ENCODE measurements around the gene CENPP.

Gene CENPP

GRCh38 chr9:92527291-92527828 is 201.6 kb downstream of the CENPP start:
- TF ChIP-seq USF1 (IDR thresholded peaks at IDR 0.05) (no peak), EGR1 (IDR thresholded peaks at IDR 0.05) (no peak), CEBPB (IDR thresholded peaks at IDR 0.05) (no peak), REST (IDR thresholded peaks at IDR 0.05; ENCODE audit: low read depth) (no peak), MAX (IDR thresholded peaks at IDR 0.05) (no peak), NFIC (IDR thresholded peaks at IDR 0.05) (no peak), TCF12 (IDR thresholded peaks at IDR 0.05; ENCODE audit: low read depth) (no peak), TAF1 (IDR thresholded peaks at IDR 0.05; ENCODE audit: low read depth) (no peak), CREB1 (IDR thresholded peaks at IDR 0.05; ENCODE audit: low read depth) (no peak), ZBTB7A (IDR thresholded peaks at IDR 0.05; ENCODE audit: low read depth) (no peak), RAD21 (IDR thresholded peaks at IDR 0.05; ENCODE audit: low read depth) (no peak), YY1 (IDR thresholded peaks at IDR 0.05; ENCODE audit: low read depth) (no peak), TEAD4 (IDR thresholded peaks at IDR 0.05) (no peak), FOXM1 (IDR thresholded peaks at IDR 0.05; ENCODE audit: borderline replicate concordance, low read depth) (no peak), EP300 (IDR thresholded peaks at IDR 0.05; ENCODE audit: borderline replicate concordance) (no peak)

- TF ChIP-seq USF1 (IDR thresholded peaks at IDR 0.05) (no peak), EGR1 (IDR thresholded peaks at IDR 0.05) (no peak), ZBTB7A (IDR thresholded peaks at IDR 0.05; ENCODE audit: low read depth) (no peak), EP300 (IDR thresholded peaks at IDR 0.05; ENCODE audit: borderline replicate concordance) (no peak), TAF1 (IDR thresholded peaks at IDR 0.05; ENCODE audit: low read depth) (no peak), NFIC (IDR thresholded peaks at IDR 0.05) (no peak), CREB1 (IDR thresholded peaks at IDR 0.05; ENCODE audit: low read depth) (no peak), REST (IDR thresholded peaks at IDR 0.05; ENCODE audit: low read depth) (no peak), CEBPB (IDR thresholded peaks at IDR 0.05) (no peak), TEAD4 (IDR thresholded peaks at IDR 0.05) (no peak), TCF12 (IDR thresholded peaks at IDR 0.05; ENCODE audit: low read depth) (no peak)
These were observed 202.2 kb downstream of the CENPP start for GRCh38 chr9:92527832-92528521.

GRCh38 chr9:92528522-92528849 is 202.7 kb downstream of the CENPP start:
- no peak for TF ChIP-seq YY1 (IDR thresholded peaks at IDR 0.05; ENCODE audit: low read depth)

- TF ChIP-seq USF1 (IDR thresholded peaks at IDR 0.05), result no peak
- TF ChIP-seq FOXM1 (IDR thresholded peaks at IDR 0.05; ENCODE audit: borderline replicate concordance, low read depth), result no peak
- TF ChIP-seq EGR1 (IDR thresholded peaks at IDR 0.05), result no peak
These were observed 203.4 kb downstream of the CENPP start for GRCh38 chr9:92529124-92529523.

GRCh38 chr9:92530893-92531292 is 205.1 kb downstream of the CENPP start:
- no peak for TF ChIP-seq EP300 (IDR thresholded peaks at IDR 0.05; ENCODE audit: borderline replicate concordance)
- no peak for TF ChIP-seq REST (IDR thresholded peaks at IDR 0.05; ENCODE audit: low read depth)
- TF ChIP-seq TEAD4 (IDR thresholded peaks at IDR 0.05), result no peak
- TF ChIP-seq RAD21 (IDR thresholded peaks at IDR 0.05; ENCODE audit: low read depth), result no peak
- TF ChIP-seq FOXM1 (IDR thresholded peaks at IDR 0.05; ENCODE audit: borderline replicate concordance, low read depth), result no peak
- TF ChIP-seq TCF12 (IDR thresholded peaks at IDR 0.05; ENCODE audit: low read depth), result no peak
- no peak for TF ChIP-seq NFIC (IDR thresholded peaks at IDR 0.05)
- no peak for TF ChIP-seq TAF1 (IDR thresholded peaks at IDR 0.05; ENCODE audit: low read depth)
- TF ChIP-seq EGR1 (IDR thresholded peaks at IDR 0.05), result no peak
- no peak for TF ChIP-seq CEBPB (IDR thresholded peaks at IDR 0.05)
- TF ChIP-seq ZBTB7A (IDR thresholded peaks at IDR 0.05; ENCODE audit: low read depth), result no peak
- no peak for TF ChIP-seq USF1 (IDR thresholded peaks at IDR 0.05)
- TF ChIP-seq CREB1 (IDR thresholded peaks at IDR 0.05; ENCODE audit: low read depth), result no peak
- TF ChIP-seq YY1 (IDR thresholded peaks at IDR 0.05; ENCODE audit: low read depth), result no peak

Data from Ishikawa (cell line).